BJ (cell line): ENCODE data around the gene FAM169A. TPM values are rescaled to one million over a fixed set of nuclear protein-coding genes. Genes with fewer than 3 reads are reported as not detected.

ENCODE experiments used
- CTCF ChIA-PET: fragments of 350-600 bp; formaldehyde crosslinking; extraction: SDS; loops from one replicate; lab custom pipeline; 2021; ENCODE audit warnings: antibody characterized with exemption, inconsistent platforms; lab: Yijun Ruan, JAX
- POLR2A ChIA-PET: fragments of 300-600 bp; sonication (Branson Sonifier 250); formaldehyde crosslinking; extraction: SDS; loops from one replicate; lab custom pipeline; 2021; ENCODE audit warnings: antibody characterized with exemption; lab: Charles Lee
- DNase-seq: peaks from one replicate; pipeline ENCODE4 v3.0.0-alpha.2; 2011; ENCODE audit warnings: low read depth
- H3K27me3 ChIP-seq: 2 replicates; pipeline ENCODE4 v1.6.0; 2011; ENCODE audit warnings: low read length; ENCODE audit not compliant: control insufficient read depth, insufficient read depth
- H3K36me3 ChIP-seq: 2 replicates; pipeline ENCODE4 v1.5.1; 2011; ENCODE audit warnings: low read length; ENCODE audit not compliant: control insufficient read depth, insufficient read depth
- H3K4me3 ChIP-seq: 2 replicates; pipeline ENCODE4 v1.5.1; 2011; ENCODE audit warnings: low read depth, mild to moderate bottlenecking, control low read depth, low read length
- polyA plus RNA-seq: library from polyadenylated mRNA; depleted of rRNA; stranded (reverse); fragments of >200 nt; gene quantifications from 2 replicates; pipeline ENCODE4 v1.2.3, GENCODE V29; 2011
- TF ChIP-seq, protein P1 (sequence below): IDR thresholded peaks from 2 replicates; pipeline ENCODE4 v1.5.1; 2011; ENCODE audit warnings: low read depth, mild to moderate bottlenecking, control low read depth, inconsistent platforms, low read length, moderate library complexity; ENCODE audit not compliant: insufficient read depth

Gene FAM169A
- polyA plus RNA-seq, 1 experiment, result 0.22 TPM

DNA sequence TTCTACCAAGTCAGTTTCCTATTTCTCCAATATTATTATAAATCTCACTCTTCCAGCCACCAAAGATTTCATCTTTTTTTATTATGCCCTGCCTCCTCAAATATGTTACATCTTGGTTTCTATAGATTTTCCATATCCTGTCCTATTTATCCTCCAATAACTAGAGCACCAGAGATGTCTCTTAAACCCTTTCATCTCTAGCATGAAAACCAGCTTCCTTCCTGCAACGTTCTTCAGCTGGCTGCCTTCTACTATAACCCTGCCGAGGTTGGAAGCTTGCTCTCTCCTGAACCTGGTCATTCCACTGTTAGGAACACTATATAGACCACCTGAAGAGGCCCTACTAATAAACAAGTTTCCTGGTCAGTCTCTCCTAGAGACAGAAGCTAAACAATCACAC, 27.9 kb downstream of the FAM169A start:
- ChIA-PET POLR2A (no interaction called here), CTCF (no interaction called here)
- no peak for DNase-seq
- H3K4me3 ChIP-seq, result no peak overlapping the region
- no peaks in the 10 kb centered on the region for H3K27me3 ChIP-seq
- no peaks in the 10 kb centered on the region for H3K36me3 ChIP-seq
- TF ChIP-seq, protein P1, sequence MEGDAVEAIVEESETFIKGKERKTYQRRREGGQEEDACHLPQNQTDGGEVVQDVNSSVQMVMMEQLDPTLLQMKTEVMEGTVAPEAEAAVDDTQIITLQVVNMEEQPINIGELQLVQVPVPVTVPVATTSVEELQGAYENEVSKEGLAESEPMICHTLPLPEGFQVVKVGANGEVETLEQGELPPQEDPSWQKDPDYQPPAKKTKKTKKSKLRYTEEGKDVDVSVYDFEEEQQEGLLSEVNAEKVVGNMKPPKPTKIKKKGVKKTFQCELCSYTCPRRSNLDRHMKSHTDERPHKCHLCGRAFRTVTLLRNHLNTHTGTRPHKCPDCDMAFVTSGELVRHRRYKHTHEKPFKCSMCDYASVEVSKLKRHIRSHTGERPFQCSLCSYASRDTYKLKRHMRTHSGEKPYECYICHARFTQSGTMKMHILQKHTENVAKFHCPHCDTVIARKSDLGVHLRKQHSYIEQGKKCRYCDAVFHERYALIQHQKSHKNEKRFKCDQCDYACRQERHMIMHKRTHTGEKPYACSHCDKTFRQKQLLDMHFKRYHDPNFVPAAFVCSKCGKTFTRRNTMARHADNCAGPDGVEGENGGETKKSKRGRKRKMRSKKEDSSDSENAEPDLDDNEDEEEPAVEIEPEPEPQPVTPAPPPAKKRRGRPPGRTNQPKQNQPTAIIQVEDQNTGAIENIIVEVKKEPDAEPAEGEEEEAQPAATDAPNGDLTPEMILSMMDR, result no peak

DNA sequence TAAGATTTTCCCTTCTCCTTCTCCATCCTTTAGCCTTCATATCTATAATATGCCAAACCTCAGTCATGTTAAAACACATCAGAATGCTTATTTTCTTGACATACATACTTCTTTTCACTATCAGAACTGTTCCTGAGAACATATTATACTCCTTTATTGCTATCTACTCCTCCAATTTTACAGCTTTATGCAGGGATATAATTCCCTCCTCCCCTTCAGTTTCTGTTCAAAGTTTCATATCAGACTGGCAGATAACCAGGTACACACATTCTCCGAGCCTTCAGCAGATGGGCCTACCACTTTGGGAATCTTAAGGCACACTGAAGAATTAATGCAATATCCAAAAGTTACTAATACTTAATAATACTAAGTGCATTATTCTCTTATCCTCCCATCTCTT, 29.1 kb downstream of the FAM169A start:
- H3K36me3 ChIP-seq, result no peaks in the 10 kb centered on the region
- no peaks in the 10 kb centered on the region for H3K27me3 ChIP-seq
- ChIA-PET POLR2A (no interaction called here), CTCF (no interaction called here)
- no peak for DNase-seq
- TF ChIP-seq, protein P1, result no peak
- no peak overlapping the region for H3K4me3 ChIP-seq

DNA sequence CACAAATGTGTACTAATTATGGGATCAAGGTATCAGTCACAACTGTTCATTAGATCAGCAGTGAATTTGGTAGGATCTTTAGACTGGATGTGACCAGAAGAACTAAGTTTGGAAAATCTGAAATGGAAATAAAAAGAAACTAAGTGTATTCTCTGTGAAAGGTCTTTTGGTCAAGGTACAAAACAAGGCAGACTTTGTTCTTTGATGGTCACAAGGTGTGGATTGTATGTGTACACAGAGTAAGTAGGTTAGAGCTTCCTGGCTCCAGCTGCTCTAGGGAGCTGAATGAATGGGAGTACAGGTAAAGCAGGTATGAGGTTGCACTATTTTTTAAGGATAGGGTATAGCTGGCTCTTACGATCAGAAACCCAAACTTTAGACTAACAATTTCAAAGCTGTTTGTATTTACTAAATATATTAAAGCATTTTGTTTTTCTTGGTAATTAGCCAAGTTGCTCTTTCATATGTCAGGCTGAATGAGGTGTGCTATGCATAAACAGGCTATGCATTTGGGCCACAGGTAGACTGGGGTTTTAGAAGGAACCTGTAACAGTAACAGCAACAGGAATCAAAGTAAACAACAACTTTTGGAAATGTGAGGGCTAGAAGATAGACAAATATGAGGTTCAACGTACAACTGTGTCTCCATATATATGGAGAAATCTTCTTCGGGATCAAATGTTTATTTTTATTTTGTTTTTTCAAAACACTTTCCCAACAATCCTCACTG, 32.5 kb downstream of the FAM169A start:
- H3K4me3 ChIP-seq, result no peak overlapping the region
- TF ChIP-seq, protein P1, result no peak
- H3K27me3 ChIP-seq, result no peaks in the 10 kb centered on the region
- CTCF ChIA-PET, result no interaction called here
- POLR2A ChIA-PET, result no interaction called here
- H3K36me3 ChIP-seq, result no peaks in the 10 kb centered on the region
- no peak for DNase-seq

DNA sequence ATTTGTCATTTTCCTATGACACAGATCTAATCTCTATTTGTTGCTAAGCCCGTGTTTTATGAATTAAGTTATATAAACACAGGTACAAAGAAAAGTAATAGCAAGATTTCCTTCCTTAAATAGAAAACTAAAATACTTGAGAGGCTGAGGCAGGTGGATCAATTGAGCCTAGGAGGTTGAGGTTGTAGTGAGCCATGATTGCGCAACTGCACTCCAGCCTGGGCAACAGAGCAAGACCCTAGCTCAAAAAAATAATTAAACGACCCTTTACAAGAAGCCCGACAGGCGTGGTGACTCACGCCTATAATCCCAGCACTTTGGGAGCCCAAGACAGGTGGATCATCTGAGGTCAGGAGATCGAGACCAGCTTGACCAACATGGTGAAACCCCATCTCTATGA, 36.8 kb downstream of the FAM169A start:
- no peak for DNase-seq
- Histone ChIP-seq H3K27me3 (no peaks in the 10 kb centered on the region), H3K4me3 (no peak overlapping the region), H3K36me3 (no peaks in the 10 kb centered on the region)
- POLR2A ChIA-PET, result no interaction called here
- CTCF ChIA-PET, result no interaction called here
- TF ChIP-seq, protein P1, result no peak

DNA sequence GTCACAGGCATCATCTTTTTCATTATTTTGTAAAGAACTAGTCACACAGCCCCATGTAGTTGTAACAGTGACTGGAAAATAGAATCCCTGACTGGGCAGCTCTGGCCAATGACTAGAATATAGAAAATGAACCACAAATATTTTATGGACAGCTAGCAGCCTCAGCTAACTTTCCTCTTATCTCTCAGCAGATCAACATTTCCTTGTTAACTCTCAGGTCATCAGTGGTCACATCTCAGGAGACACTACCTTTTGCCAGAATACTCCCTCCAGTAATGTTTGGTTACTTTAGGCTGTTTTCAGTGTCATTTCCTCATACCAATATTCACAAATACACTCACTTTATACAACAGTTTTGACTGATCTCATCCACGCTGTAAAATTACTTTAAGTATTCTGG, 43.9 kb downstream of the FAM169A start:
- POLR2A ChIA-PET, result no interaction called here
- TF ChIP-seq, protein P1, result no peak
- H3K36me3 ChIP-seq, result no peaks in the 10 kb centered on the region
- CTCF ChIA-PET, result no interaction called here
- H3K4me3 ChIP-seq, result no peak overlapping the region
- no peaks in the 10 kb centered on the region for H3K27me3 ChIP-seq
- DNase-seq, result no peak
